Vagina (tissue), 2 donors: ENCODE measurements around the gene CSRNP2.
A peak's percentile ranks its signal among the peaks of the same experiment; 100 is the strongest.

Experiments used
- POLR2A ChIP-seq, 2 donors: fragments of 450-650 bp; IDR thresholded peaks; one replicate each; pipeline ENCODE4 v1.6.1; 2017; ENCODE audit warnings: antibody characterized with exemption in 2 of 2, mild to moderate bottlenecking in 2 of 2, moderate library complexity in 2 of 2
- POLR2AphosphoS5 ChIP-seq, 2 donors: sonication (generic); formaldehyde crosslinking; IDR thresholded peaks; one replicate each; pipeline ENCODE4 v1.9.0; 2017; ENCODE audit warnings: antibody characterized with exemption in 2 of 2, mild to moderate bottlenecking in 2 of 2, low read depth in 1 of 2; ENCODE audit not compliant: insufficient read depth in 1 of 2
- TF ChIP-seq, protein P1 (sequence below), 3 experiments: fragments of 450-650 bp in 2 of 3; fragments of 200-600 bp in 1 of 3; sonication (generic) in 1 of 3; IDR thresholded peaks; one replicate each; pipeline ENCODE4 v1.5.1; 2017 to 2019; ENCODE audit warnings: antibody characterized with exemption in 3 of 3, mild to moderate bottlenecking in 2 of 3, moderate library complexity in 2 of 3

GRCh38 chr12:51127050-51127729 is 43.8 kb upstream of the CSRNP2 start:
- TF ChIP-seq, protein P1, sequence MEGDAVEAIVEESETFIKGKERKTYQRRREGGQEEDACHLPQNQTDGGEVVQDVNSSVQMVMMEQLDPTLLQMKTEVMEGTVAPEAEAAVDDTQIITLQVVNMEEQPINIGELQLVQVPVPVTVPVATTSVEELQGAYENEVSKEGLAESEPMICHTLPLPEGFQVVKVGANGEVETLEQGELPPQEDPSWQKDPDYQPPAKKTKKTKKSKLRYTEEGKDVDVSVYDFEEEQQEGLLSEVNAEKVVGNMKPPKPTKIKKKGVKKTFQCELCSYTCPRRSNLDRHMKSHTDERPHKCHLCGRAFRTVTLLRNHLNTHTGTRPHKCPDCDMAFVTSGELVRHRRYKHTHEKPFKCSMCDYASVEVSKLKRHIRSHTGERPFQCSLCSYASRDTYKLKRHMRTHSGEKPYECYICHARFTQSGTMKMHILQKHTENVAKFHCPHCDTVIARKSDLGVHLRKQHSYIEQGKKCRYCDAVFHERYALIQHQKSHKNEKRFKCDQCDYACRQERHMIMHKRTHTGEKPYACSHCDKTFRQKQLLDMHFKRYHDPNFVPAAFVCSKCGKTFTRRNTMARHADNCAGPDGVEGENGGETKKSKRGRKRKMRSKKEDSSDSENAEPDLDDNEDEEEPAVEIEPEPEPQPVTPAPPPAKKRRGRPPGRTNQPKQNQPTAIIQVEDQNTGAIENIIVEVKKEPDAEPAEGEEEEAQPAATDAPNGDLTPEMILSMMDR (IDR thresholded peaks at IDR 0.05) = no peak
- TF ChIP-seq POLR2A (IDR thresholded peaks at IDR 0.05) (no peak), POLR2AphosphoS5 (IDR thresholded peaks at IDR 0.05; ENCODE audit: insufficient read depth in 1 of 2, low read depth in 1 of 2) (peak in 1 of 2 donors; percentile 44)
